ENCODE results near the gene CELSR2. TPM values are rescaled to one million over a fixed set of nuclear protein-coding genes. Genes with fewer than 3 reads are reported as not detected.
A peak's percentile ranks its signal among the peaks of the same experiment; 100 is the strongest.

Gene CELSR2
- total and polyA plus RNA-seq, 2 of the 8 experiments (the other 6 are each of a cell fraction or from before 2014, with no cell fraction given) = 12.0 to 27.7 TPM

DNA sequence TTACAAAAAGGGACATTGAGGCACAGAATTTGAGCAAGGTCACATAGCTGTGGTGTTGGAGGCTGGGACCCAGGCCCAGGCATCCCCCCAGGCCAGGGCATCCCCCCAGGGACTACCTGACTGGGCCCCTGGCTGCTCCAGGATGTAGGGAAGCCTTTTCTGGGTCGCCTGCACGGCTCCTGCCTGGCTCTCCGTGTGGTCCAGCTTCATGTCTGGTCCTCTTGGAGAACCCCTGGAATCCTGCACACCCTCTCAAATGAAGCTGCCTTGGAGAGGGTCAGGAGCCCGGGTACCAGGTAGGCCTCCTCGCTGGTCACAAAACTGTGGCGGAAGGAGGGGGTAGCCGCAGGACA is 919 bp upstream of the CELSR2 start:
- no peaks in the 10 kb centered on the region; a peak in 2 of 4 replicates for H3K9me3 ChIP-seq (ENCODE audit: insufficient read depth in 2 of 2, low read depth in 1 of 2, low read length in 1 of 2)
- TF ChIP-seq TCF12 (IDR thresholded peaks at IDR 0.05; ENCODE audit: low read depth, low read length) = no peak
- no peak for TF ChIP-seq GTF2F1 (IDR thresholded peaks at IDR 0.05; ENCODE audit: borderline replicate concordance, low read depth, low read length)
- TF ChIP-seq MAFK (IDR thresholded peaks at IDR 0.05; ENCODE audit: low read depth, low read length) = no peak
- TF ChIP-seq TAF1 (IDR thresholded peaks at IDR 0.05; ENCODE audit: low read depth, low read length) = no peak
- TF ChIP-seq TAF7 (optimal IDR thresholded peaks at IDR 0.05; ENCODE audit: borderline replicate concordance, low read depth, low read length) = no peak
- peaks cover 3% of the 10 kb centered on the region; the same call in 1 of the 2 replicates for H3K23me2 ChIP-seq (ENCODE audit: low read depth, low read length)
- H4K91ac ChIP-seq (replicated peaks; ENCODE audit: insufficient read length, low read length) = peak overlapping the region; percentile 61
- peaks cover 0 to 15% of the 10 kb centered on the region in 2 experiments; a peak in 1 of 4 replicates for H3K79me2 ChIP-seq (ENCODE audit: control insufficient read depth in 1 of 2, insufficient read depth in 2 of 2, low read length in 2 of 2)
- no peak overlapping the region for H3K14ac ChIP-seq (ENCODE audit: insufficient read length)
- peak overlapping the region; percentile 81; the same call in 1 of the 2 replicates for H2BK15ac ChIP-seq (ENCODE audit: low read length)
- H2AK5ac ChIP-seq (ENCODE audit: low read depth, low read length) = no peak overlapping the region
- FAIRE-seq = no peak
- peak overlapping the region; percentile 76 for H2BK120ac ChIP-seq (replicated peaks; ENCODE audit: low read depth, low read length)
- H3K4ac ChIP-seq (replicated peaks; ENCODE audit: insufficient read length, low read depth, low read length) = no peak overlapping the region
- H4K5ac ChIP-seq (ENCODE audit: insufficient read length, low read depth, low read length) = no peak overlapping the region
- H3K27me3 ChIP-seq (replicated peaks in 1 of 4; ENCODE audit: control insufficient read depth in 3 of 4, extremely low read depth in 1 of 4, insufficient read depth in 3 of 4, low read length in 3 of 4) = peaks cover 0 to 22% (median 16%) of the 10 kb centered on the region in 4 experiments; a peak in 5 of 7 replicates
- 0 out of 2 replicates have a peak, but pooled peaks cover 4% of the 10 kb centered on the region for H3K79me1 ChIP-seq (ENCODE audit: low read depth, low read length)
- no peak overlapping the region; the same call in 1 of the 2 replicates for H3K18ac ChIP-seq (ENCODE audit: extremely low read depth, low read length)
- H3K4me3 ChIP-seq (ENCODE audit: extremely low read depth in 1 of 4, insufficient read depth in 2 of 4, low read depth in 3 of 4, low read length in 4 of 4) = no peak overlapping the region
- 80% methylated on average over 7 of the region's 7 CpGs; no CpG with 5 or more reads in 1 of the 2 experiments for WGBS, 2 experiments (ENCODE audit: extremely low coverage in 1 of 2, insufficient coverage in 1 of 2, insufficient read length in 1 of 2, insufficient replicate concordance in 2 of 2, low coverage in 1 of 2, low lambda C conversion rate in 2 of 2, missing lambda C conversion rate in 1 of 2)
- DNase-seq (ENCODE audit: low read depth in 1 of 2, low spot score in 2 of 2) = no peak
- peak overlapping the region; percentile 73; the same call in 1 of the 2 replicates for H2BK5ac ChIP-seq (ENCODE audit: low read depth, low read length)
- H3K56ac ChIP-seq (replicated peaks; ENCODE audit: insufficient read length, low read depth, low read length) = no peak overlapping the region
- CTCF ChIA-PET (ENCODE audit: partially characterized antibody) = interaction anchor here (1.0 to 28.7 kb wide), 5 partner anchors 9 to 46 kb away, joined by 3 to 651 read pairs (median 21); partner anchors contain the start of gene SARS1
- peaks cover 0 to 8% (median 0%) of the 10 kb centered on the region in 4 experiments; a peak in 3 of 8 replicates for H3K36me3 ChIP-seq (ENCODE audit: control insufficient read depth in 2 of 4, insufficient read depth in 4 of 4, low read length in 3 of 4)
- peak overlapping the region; percentile 92; the same call in 1 of the 2 replicates for H2AFZ ChIP-seq (ENCODE audit: low read length)
- no peak overlapping the region; the same call in 1 of the 2 replicates for H4K8ac ChIP-seq (ENCODE audit: extremely low read depth, insufficient read depth, low read length)
- H2BK12ac ChIP-seq (ENCODE audit: low read depth, low read length) = peak overlapping the region; percentile 53; the same call in 1 of the 2 replicates
- H3K27ac ChIP-seq (ENCODE audit: low read depth, low read length) = no peak overlapping the region
- no peak overlapping the region for H3K9ac ChIP-seq (replicated peaks in 1 of 4; ENCODE audit: extremely low read depth in 1 of 4, low read depth in 3 of 4, low read length in 3 of 4)
- POLR2A ChIA-PET (ENCODE audit: partially characterized antibody) = interaction anchor here (0.8 to 12.2 kb wide), 6 partner anchors 11 to 51 kb away, joined by 3 to 252 read pairs (median 4); partner anchors contain the start of gene SARS1
- H3K4me2 ChIP-seq (ENCODE audit: insufficient read depth in 1 of 2, low read depth in 2 of 2, low read length in 2 of 2) = 0 out of 4 replicates have a peak overlapping the region, but pooled peaks of 1 of the 2 experiments have one; percentile 54
- no peak overlapping the region for H2BK20ac ChIP-seq (ENCODE audit: low read length)
- no peak overlapping the region for H3K23ac ChIP-seq (ENCODE audit: insufficient read length)
- peaks cover 3 to 7% of the 10 kb centered on the region in 2 experiments for H4K20me1 ChIP-seq (replicated peaks in 1 of 2; ENCODE audit: control insufficient read depth in 1 of 2, insufficient read depth in 2 of 2, low read length in 2 of 2)
- H3K4me1 ChIP-seq (replicated peaks in 1 of 4; ENCODE audit: control insufficient read depth in 3 of 4, insufficient read depth in 4 of 4, low read length in 3 of 4) = peaks cover 0 to 17% (median 14%) of the 10 kb centered on the region in 4 experiments; a peak in 6 of 7 replicates

Measured in H1 (cell line).